ENCODE data around the gene NAA25. TPM values are rescaled to one million over a fixed set of nuclear protein-coding genes. Genes with fewer than 3 reads are reported as not detected.
A peak's percentile ranks its signal among the peaks of the same experiment; 100 is the strongest.

Gene NAA25
- total RNA-seq, 3 donors from 2014 or later: 16.8 to 29.2 (median 17.9) TPM

- no peaks in the 10 kb centered on the region for H3K36me3 ChIP-seq (ENCODE audit: low read depth)
- intact Hi-C loops (cut with DNase I, micrococcal nuclease): no loop called here
- no peak overlapping the region for H3K4me3 ChIP-seq
- ATAC-seq: no peak
- H3K4me1 ChIP-seq (ENCODE audit: low read depth): peaks cover 23% of the 10 kb centered on the region
- H3K9me3 ChIP-seq: no peaks in the 10 kb centered on the region
- no peak for TF ChIP-seq CTCF (IDR thresholded peaks at IDR 0.05)
- DNase-seq: no peak
These were observed 99.7 kb downstream of the NAA25 start for GRCh38 chr12:112008918-112009317.

- H3K36me3 ChIP-seq (ENCODE audit: low read depth): no peaks in the 10 kb centered on the region
- H3K9me3 ChIP-seq: no peaks in the 10 kb centered on the region
- DNase-seq: no peak
- no peak for TF ChIP-seq CTCF (IDR thresholded peaks at IDR 0.05)
- H3K4me3 ChIP-seq: no peak overlapping the region
- no peak for ATAC-seq
- intact Hi-C loops (cut with DNase I, micrococcal nuclease): no loop called here
- peaks cover 23% of the 10 kb centered on the region for H3K4me1 ChIP-seq (ENCODE audit: low read depth)
These were observed 100.6 kb downstream of the NAA25 start for GRCh38 chr12:112007945-112008344.

GRCh38 chr12:112005419-112006395 lies 102.9 kb downstream of the NAA25 start:
- Histone ChIP-seq H3K4me1 (ENCODE audit: low read depth) (peaks cover 13% of the 10 kb centered on the region), H3K4me3 (no peak overlapping the region), H3K36me3 (ENCODE audit: low read depth) (no peaks in the 10 kb centered on the region), H3K9me3 (no peaks in the 10 kb centered on the region)
- no peak for TF ChIP-seq CTCF (IDR thresholded peaks at IDR 0.05)
- intact Hi-C loops (cut with DNase I, micrococcal nuclease): no loop called here
- ATAC-seq (peak; percentile 91), DNase-seq (peak in 2 of 3 donors; percentile 61 to 75)

GRCh38 chr12:112004041-112004440 lies 104.5 kb downstream of the NAA25 start:
- Histone ChIP-seq H3K4me1 (ENCODE audit: low read depth) (peaks cover 10% of the 10 kb centered on the region), H3K4me3 (no peak overlapping the region), H3K9me3 (no peaks in the 10 kb centered on the region), H3K36me3 (ENCODE audit: low read depth) (no peaks in the 10 kb centered on the region)
- DNase-seq: no peak
- TF ChIP-seq CTCF (IDR thresholded peaks at IDR 0.05): no peak
- intact Hi-C loops (cut with DNase I, micrococcal nuclease): no loop called here
- ATAC-seq: no peak

- TF ChIP-seq CTCF (IDR thresholded peaks at IDR 0.05): no peak
- Histone ChIP-seq H3K4me3 (no peak overlapping the region), H3K9me3 (no peaks in the 10 kb centered on the region), H3K4me1 (ENCODE audit: low read depth) (no peaks in the 10 kb centered on the region), H3K36me3 (ENCODE audit: low read depth) (no peaks in the 10 kb centered on the region)
- no peak for ATAC-seq
- no peak for DNase-seq
- intact Hi-C loops (cut with DNase I, micrococcal nuclease): no loop called here
These were observed 107.0 kb downstream of the NAA25 start for GRCh38 chr12:112001576-112001975.
